GM21619 (cell line): ENCODE results near the gene TMEM185A.
A peak's percentile ranks its signal among the peaks of the same experiment; 100 is the strongest.
"Not testable (repeated sequence)": the region's sequence is repeated elsewhere in the genome, so short reads cannot be mapped to it uniquely, and the experiment has no call there.

Experiments used
- ATAC-seq: cut with Tn5 transposase; IDR thresholded peaks from one replicate; pipeline ENCODE4 v1.9.1; 2021; ENCODE audit not compliant: unreplicated experiment

Gene TMEM185A

GRCh38 chrX:149628280-149628679, 3.3 kb downstream of the TMEM185A start:
- no peak for ATAC-seq

GRCh38 chrX:149626829-149627228, 4.8 kb downstream of the TMEM185A start:
- ATAC-seq, result not testable (repeated sequence)

- ATAC-seq, result not testable (repeated sequence)
Measured at GRCh38 chrX:149619662-149620061, 11.9 kb downstream of the TMEM185A start.

- ATAC-seq, result no peak
Measured at GRCh38 chrX:149618871-149619270, 12.7 kb downstream of the TMEM185A start.

GRCh38 chrX:149611623-149612175, 19.9 kb downstream of the TMEM185A start:
- ATAC-seq, result no peak

GRCh38 chrX:149610511-149610910, 21.1 kb downstream of the TMEM185A start:
- ATAC-seq, result no peak

- ATAC-seq, result no peak
Measured at GRCh38 chrX:149607699-149608098, 23.9 kb downstream of the TMEM185A start.

GRCh38 chrX:149605248-149605885, 26.2 kb downstream of the TMEM185A start:
- not testable (repeated sequence) for ATAC-seq

- ATAC-seq, result not testable (repeated sequence)
Measured at GRCh38 chrX:149598603-149599002, 33.0 kb downstream of the TMEM185A start.

GRCh38 chrX:149595943-149596342, 35.6 kb downstream of the TMEM185A start:
- not testable (repeated sequence) for ATAC-seq

GRCh38 chrX:149595214-149595613, 36.4 kb downstream of the TMEM185A start, which contains the start of gene HSFX2:
Gene HSFX2, minus strand, starts transcription at chrX:149595314. Its CDS starts 614 bp downstream, at chrX:149594700.
- ATAC-seq, result not testable (repeated sequence)

- ATAC-seq, result not testable (repeated sequence)
Measured at GRCh38 chrX:149590993-149591392, 40.6 kb downstream of the TMEM185A start.

GRCh38 chrX:149587359-149587758, 44.2 kb downstream of the TMEM185A start, which contains the start of gene MAGEA9B:
Gene MAGEA9B, minus strand, starts transcription at chrX:149587459. Its CDS starts 4,280 bp downstream, at chrX:149583179.
- not testable (repeated sequence) for ATAC-seq

GRCh38 chrX:149585631-149586030, 46.0 kb downstream of the TMEM185A start:
- not testable (repeated sequence) for ATAC-seq

GRCh38 chrX:149573456-149573855, 58.1 kb downstream of the TMEM185A start:
- ATAC-seq, result peak; percentile 99

GRCh38 chrX:149572743-149573142, 58.8 kb downstream of the TMEM185A start:
- ATAC-seq, result no peak

GRCh38 chrX:149571770-149572169, 59.8 kb downstream of the TMEM185A start:
- no peak for ATAC-seq

GRCh38 chrX:149570668-149571067, 60.9 kb downstream of the TMEM185A start:
- no peak for ATAC-seq

- ATAC-seq, result no peak
Measured at GRCh38 chrX:149569770-149570169, 61.8 kb downstream of the TMEM185A start.

- ATAC-seq, result no peak
Measured at GRCh38 chrX:149568701-149569296, 62.8 kb downstream of the TMEM185A start.

GRCh38 chrX:149567621-149568417, 63.8 kb downstream of the TMEM185A start:
- no peak for ATAC-seq
